ENCODE data around the gene GRIN2C. TPM values are rescaled to one million over a fixed set of nuclear protein-coding genes. Genes with fewer than 3 reads are reported as not detected.
A peak's percentile ranks its signal among the peaks of the same experiment; 100 is the strongest.

The GRIN2C gene
- total RNA-seq, 1 donor from 2014 or later = 0.65 TPM

GRCh38 chr17:74812109-74813009 lies 47.3 kb downstream of the GRIN2C start:
- peak; percentile 50 for DNase-seq
- intact Hi-C loops (cut with DNase I) = no loop called here
- ATAC-seq (ENCODE audit: poor library complexity) = peak; percentile 85

- DNase-seq (no peak), ATAC-seq (ENCODE audit: poor library complexity) (no peak)
- intact Hi-C loops (cut with DNase I) = no loop called here
Observed at GRCh38 chr17:74810699-74811485, 48.8 kb downstream of the GRIN2C start.

DNA sequence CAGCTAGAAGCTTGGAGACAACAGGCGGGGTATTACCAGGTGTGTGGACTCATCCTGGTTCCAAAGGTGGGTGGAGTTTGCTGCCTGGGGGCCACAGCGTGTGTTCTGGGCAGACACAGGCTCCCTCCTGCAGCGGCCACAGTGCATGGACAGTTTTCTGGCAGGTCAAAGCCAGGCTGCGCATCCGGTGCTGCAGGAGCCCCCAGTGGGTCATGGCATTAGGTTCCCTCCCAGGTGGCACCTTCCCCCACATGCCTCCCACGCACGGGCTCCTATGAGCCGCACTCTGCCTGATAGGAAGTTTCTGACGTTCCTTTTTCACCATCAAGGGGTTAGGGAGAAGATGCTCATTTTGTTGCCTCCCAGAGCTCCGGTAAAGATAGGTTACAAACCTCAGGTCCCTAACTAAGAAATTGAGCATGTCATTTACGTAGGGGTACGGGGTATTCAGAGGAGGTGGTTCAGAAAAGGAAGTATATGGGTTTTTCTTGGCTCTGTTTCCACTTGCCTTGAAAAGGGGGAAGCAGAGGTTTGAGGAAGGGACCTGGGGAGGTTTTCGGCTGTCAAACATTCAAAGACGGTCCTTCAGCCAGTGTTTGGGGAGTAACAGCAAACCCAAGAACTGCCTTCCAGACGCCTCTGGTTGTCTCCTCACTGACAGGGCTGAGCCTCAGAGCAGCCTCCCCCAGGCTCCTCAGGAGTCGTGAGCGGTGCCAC lies 50.8 kb downstream of the GRIN2C start:
- intact Hi-C loops (cut with DNase I) = no loop called here
- DNase-seq (no peak), ATAC-seq (ENCODE audit: poor library complexity) (no peak)

DNA sequence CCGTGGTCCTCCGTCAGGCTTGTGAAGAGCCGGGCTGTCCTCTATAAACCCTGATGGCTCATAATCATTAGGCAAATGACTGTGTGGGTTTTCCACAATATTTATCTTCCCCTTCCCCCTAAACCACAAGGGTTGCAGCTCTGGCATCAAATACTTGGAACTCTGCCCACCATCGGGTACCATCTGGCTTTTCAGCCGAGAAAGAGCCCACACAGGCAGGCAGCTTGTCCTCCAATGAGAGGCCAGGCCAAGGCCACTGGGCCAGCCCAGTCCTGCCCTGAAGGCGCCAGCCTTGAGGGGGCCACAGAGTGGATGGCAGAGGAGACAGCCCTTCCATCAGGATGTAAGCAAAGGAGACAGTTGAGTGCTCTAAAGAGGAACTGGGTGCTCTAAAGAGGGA lies 51.8 kb downstream of the GRIN2C start:
- DNase-seq = no peak
- intact Hi-C loops (cut with DNase I) = no loop called here
- ATAC-seq (ENCODE audit: poor library complexity) = no peak

- intact Hi-C loops (cut with DNase I) = no loop called here
- DNase-seq = no peak
Observed at GRCh38 chr17:74807441-74807840, 52.2 kb downstream of the GRIN2C start.

DNA sequence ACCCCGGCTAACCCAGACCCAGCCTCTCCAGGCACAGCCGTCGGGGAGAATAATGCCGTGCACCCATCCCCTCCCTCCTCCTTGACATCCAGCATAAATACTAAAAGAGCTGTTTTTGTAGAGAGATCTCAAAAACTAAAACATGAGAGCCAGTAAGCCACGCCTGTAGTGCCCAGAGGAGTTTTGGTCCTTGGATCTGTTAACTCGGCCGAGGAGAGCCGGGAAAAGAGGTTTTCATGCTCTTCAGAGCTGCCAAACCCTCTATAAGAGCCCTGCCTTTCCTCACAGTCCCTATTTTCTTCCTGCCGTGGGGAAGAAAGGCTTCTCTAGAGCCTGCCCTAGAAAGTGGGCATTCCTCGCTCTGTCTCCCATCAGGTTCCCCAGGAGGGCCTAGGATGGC lies 53.4 kb downstream of the GRIN2C start:
- no peak for DNase-seq
- intact Hi-C loops (cut with DNase I) = no loop called here
- no peak for ATAC-seq (ENCODE audit: poor library complexity)

More at GRCh38 chr17:74807441-74807840, 52.2 kb downstream of the GRIN2C start:
- no peak for ATAC-seq (ENCODE audit: poor library complexity)

DNA sequence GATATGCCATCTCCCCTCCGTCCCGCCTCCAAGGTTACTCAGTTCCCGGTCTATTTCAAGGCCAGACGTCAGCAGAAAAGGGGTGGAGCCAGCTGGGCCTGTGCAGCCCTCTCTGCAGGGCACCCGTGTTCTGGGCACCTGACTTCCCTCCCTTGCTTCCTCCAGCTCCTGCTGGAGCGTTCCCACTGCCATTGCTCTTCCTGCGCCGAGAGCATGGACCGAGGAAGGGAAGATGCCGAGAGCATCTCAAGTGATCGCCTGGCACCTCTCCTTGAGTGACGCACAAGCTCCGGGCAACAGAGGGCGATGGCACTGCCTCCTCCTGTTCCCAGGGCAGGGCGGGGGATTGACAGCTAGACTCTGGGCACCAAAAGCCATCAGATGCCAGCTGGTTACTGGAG lies 54.1 kb downstream of the GRIN2C start:
- ATAC-seq (ENCODE audit: poor library complexity) = peak; percentile 81
- intact Hi-C loops (cut with DNase I) = no loop called here
- peak; percentile 52 for DNase-seq

GRCh38 chr17:74804683-74805082 lies 55.0 kb downstream of the GRIN2C start:
- no peak for ATAC-seq (ENCODE audit: poor library complexity)
- intact Hi-C loops (cut with DNase I) = no loop called here
- no peak for DNase-seq

GRCh38 chr17:74803971-74804370 lies 55.7 kb downstream of the GRIN2C start:
- intact Hi-C loops (cut with DNase I) = no loop called here
- DNase-seq = no peak
- no peak for ATAC-seq (ENCODE audit: poor library complexity)

DNA sequence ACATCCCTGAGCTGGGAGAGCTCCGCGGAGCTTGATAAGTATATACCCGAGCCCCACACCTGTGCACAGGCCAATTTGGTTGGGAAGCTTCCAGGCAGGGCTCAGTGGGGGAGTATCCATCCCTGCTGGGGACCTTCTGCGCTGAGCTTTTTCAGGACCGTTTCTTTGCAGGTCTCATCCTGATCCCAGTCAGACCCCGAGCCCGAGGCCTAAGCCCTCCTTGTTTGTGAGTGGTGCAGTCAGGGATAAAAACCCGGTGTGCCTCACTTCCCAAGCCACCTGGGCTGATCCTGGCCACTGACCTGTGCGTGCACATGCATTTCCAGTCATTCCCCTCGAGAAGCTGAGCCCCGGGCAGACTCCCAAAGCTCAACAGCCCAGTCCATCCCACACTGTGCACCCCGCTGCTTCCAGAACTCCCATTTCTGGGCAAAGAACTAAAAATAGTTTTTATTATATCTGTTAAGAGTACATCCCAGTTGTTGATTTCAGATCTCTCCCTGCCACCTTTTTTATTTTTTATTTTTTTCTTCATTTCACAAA lies 56.2 kb downstream of the GRIN2C start:
- intact Hi-C loops (cut with DNase I) = no loop called here
- DNase-seq = no peak
- no peak for ATAC-seq (ENCODE audit: poor library complexity)

GRCh38 chr17:74801896-74802295 lies 57.8 kb downstream of the GRIN2C start:
- DNase-seq = no peak
- ATAC-seq (ENCODE audit: poor library complexity) = no peak
- intact Hi-C loops (cut with DNase I) = no loop called here

GRCh38 chr17:74800531-74800930 lies 59.2 kb downstream of the GRIN2C start:
- intact Hi-C loops (cut with DNase I) = no loop called here
- DNase-seq (no peak), ATAC-seq (ENCODE audit: poor library complexity) (no peak)

GRCh38 chr17:74799097-74799496 lies 60.6 kb downstream of the GRIN2C start:
- no peak for DNase-seq
- intact Hi-C loops (cut with DNase I) = no loop called here
- no peak for ATAC-seq (ENCODE audit: poor library complexity)

- no peak for ATAC-seq (ENCODE audit: poor library complexity)
- intact Hi-C loops (cut with DNase I) = no loop called here
- no peak for DNase-seq
Observed at GRCh38 chr17:74798239-74798707, 61.4 kb downstream of the GRIN2C start.

GRCh38 chr17:74797824-74798223 lies 61.9 kb downstream of the GRIN2C start:
- intact Hi-C loops (cut with DNase I) = no loop called here
- ATAC-seq (ENCODE audit: poor library complexity) (no peak), DNase-seq (no peak)

GRCh38 chr17:74796866-74797265 lies 62.8 kb downstream of the GRIN2C start:
- no peak for ATAC-seq (ENCODE audit: poor library complexity)
- no peak for DNase-seq
- intact Hi-C loops (cut with DNase I) = no loop called here

- peak; percentile 64 for ATAC-seq (ENCODE audit: poor library complexity)
- intact Hi-C loops (cut with DNase I) = no loop called here
Observed at GRCh38 chr17:74796211-74796610, 63.5 kb downstream of the GRIN2C start.

GRCh38 chr17:74795327-74796020 lies 64.2 kb downstream of the GRIN2C start:
- no peak for DNase-seq
- intact Hi-C loops (cut with DNase I) = no loop called here
- ATAC-seq (ENCODE audit: poor library complexity) = no peak

More at GRCh38 chr17:74796211-74796610, 63.5 kb downstream of the GRIN2C start:
- no peak for DNase-seq

Measured in Right ventricle myocardium superior (tissue), 1 donor.